GM18909 (cell line): ENCODE measurements around the gene KRT36.

ENCODE experiments used
- ATAC-seq: cut with Tn5 transposase; IDR thresholded peaks from one replicate; pipeline ENCODE4 v1.9.1; 2021; ENCODE audit warnings: mild to moderate bottlenecking; ENCODE audit not compliant: unreplicated experiment, poor library complexity

Gene KRT36

DNA sequence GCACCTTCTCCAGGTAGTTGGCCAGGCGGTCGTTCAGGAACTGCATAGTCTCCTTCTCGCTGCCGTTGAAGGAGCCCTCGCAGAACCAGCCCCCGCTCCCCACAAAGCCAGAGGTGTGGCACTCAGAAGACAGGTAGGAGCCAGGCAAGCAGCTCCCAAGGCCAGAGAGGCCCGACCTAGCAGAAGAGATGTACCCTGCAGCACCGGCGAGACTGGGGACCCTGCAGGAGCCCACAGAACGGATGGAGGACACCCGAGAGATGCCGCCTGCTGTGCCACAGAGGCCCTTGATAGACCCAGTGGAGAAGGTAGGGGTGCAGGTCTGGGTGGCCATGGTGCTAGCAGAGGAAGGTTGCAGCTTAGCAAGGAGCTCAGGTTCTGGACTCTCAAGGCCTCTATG lies at the start of gene KRT36:
KRT36 (minus strand) TSS at position 380 of the 400 bp plus-strand sequence; CDS start at position 334, 46 bp downstream.
- no peak for ATAC-seq

DNA sequence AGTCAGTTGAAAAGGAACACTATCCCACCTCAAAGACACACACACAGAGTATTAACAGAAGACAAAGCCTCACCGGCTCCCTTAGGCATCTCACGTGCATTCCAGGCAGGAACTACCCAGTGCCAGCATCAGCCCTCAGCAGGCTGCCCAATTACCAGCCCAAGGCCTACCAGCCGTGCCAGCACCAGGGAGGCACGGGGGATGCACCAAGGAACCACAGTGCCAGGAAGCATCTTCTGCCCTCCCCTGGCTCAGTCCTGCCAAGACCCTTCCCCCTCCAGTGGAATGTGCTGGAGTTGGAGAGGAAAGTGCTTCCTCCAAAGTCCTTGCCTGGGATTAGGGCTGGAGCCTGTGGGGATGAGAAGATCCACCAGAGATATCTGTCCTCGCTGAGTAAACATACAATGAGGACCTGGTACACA lies 49.4 kb upstream of the KRT36 start:
- ATAC-seq: no peak

DNA sequence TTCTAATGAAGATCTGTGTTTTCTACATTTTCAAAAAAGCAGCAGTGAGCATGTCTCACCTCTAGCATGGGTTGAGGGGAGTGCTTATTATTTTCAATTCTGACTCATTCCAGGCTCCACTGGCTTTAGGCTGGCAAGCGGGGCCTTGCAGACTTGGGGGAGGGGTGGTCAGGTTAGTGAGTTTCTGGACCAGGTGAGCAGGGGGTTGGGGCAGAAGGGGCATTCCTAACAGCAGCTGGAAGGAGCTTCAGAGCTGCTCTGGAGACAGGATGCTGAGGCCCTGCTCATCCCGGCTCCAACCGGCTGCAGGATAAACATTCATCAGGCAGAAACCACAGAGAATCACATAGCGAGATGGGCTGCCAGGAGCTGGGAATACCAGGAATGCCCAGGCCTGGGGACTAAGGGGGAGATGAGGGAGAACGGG lies 48.9 kb upstream of the KRT36 start:
- ATAC-seq: no peak

DNA sequence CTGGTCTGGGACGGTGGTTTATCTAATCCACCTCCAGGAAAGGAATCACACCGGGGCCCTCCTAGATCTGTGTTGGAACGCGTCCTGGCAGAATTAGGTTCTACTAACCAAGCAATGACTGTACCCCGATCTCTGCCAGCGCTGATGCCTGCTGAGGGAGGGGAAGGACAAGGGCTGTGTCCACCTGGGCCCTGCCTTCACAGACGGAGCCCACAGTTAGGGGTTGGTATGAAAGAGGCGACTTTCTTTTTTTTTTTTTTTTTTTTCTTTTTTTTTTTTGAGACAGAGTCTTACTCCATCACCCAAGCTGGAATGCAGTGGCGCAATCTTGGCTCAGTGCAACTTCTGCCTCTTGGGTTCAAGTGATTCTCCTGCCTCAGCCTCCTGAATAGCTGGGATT lies 48.3 kb upstream of the KRT36 start:
- no peak for ATAC-seq

DNA sequence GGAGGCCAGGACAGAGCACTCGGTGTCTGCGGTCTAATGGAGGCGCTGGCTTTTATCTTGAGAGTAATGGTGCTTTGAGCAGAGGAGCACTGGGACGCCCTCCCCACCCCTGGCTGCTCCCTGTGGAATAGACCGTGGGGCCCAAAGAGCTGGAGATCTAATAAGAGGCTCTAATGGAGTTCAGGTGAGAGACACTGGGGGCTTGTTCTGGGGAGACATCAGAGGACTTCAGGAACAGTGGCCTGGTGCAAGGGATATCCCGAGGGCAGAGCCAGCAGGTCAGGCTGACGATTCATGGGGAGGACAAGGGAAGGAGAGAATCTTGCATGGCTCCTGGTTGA lies 47.9 kb upstream of the KRT36 start:
- no peak for ATAC-seq

DNA sequence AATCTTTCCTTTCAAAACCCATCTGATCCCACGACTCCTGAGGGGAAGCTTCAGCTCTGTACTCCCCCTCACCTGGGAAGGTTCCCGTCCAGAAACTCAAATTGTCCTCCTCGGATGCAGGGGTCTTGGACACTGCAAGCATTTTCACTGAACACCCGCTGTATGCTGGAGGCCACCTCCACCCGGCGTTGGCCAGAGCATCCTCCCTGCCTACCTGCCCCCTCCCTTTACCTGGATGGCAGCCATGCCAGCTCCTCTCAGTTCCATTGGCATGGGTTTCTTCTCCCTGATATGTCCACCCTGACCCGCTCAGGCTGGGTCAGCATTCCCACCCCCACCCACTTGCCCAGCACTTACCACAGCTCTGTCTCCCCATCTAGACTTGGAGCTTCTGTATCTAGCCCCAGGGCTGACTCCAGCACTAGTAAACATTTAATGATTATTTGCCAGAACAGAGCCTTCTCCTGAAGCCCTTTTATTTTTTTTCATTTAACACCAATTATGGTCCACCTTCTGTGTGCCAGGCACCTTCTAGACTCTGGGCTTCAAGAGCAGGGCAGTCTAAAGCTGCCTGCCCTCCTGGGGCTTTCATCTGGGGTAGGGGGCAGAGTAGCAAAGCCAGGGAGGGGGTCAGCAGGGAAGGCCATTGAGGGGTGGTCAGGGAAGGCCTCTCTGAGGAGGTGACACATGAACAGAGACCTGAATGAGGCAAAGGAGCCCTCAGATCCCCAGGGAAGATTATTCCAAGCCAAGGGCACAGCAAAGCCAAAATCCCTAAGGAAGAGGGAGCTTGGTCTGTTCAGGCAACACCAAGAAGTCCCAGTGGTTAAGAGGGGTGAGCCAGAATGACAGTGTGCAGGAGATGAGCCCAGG lies 47.3 kb upstream of the KRT36 start:
- ATAC-seq: no peak

DNA sequence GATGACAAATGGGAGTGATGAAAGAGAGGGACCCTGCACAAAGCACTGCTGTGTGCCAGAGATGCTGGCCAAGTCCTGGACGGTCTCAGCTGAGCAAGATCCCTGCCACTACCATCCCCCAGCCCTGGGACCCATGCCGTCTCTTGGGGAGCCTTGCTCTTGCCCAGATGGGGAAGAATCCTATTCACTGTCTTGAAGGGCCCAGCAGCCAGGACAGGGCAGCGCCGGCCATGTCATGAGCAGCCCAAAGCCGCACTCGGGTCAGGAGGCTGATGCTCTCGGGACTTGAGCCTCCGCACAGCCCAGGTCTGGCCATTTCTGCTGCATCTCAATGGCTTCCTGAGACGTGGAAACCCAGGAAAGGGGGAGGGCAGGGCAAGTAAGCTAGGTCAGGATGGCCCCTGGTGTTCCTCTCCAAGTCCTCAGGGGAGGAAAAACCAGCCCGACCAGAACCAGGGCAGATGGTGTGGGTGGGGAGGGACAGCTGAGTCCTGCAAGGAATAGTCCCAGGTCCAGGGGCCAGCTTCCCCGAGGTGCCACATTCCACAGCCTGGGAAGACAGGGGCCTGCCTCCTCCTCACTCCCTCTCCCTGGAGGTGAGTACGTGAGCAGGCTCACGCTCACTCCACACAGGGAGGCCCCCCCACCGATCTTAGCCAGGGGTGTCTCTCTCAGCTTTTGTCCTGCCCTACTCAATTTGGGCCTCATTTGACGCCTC lies 46.2 kb upstream of the KRT36 start:
- ATAC-seq: no peak

DNA sequence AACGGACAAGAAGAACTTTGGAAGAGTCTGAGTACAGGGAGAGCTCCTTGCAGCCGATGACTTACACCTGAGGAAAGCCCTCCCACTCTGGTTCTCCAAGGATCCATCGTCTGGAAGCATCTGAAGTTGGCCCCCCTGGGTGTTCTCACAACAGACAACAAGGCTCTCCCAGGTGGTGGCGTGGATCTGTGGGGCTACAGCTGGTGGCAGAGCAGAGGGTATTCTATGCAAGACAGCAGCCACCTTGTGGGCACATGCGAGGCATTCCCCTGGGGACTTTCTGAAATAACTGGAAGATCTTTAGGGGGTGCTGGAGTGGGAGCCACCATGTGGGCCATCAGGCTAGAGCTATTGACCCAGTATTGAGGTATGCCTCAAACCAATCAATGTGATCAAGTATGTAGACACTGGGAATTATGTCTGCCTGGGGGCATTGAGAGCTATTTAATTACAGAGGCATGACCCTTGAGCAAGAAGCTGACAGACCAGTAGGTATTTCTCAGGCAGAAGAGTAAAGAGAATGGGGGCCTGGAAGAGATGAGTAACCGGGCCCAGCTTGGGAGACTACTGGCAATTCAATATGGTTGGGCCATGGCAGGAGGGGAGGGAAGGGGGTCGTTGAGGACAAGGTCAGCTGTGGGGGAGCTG lies 45.3 kb upstream of the KRT36 start:
- no peak for ATAC-seq

DNA sequence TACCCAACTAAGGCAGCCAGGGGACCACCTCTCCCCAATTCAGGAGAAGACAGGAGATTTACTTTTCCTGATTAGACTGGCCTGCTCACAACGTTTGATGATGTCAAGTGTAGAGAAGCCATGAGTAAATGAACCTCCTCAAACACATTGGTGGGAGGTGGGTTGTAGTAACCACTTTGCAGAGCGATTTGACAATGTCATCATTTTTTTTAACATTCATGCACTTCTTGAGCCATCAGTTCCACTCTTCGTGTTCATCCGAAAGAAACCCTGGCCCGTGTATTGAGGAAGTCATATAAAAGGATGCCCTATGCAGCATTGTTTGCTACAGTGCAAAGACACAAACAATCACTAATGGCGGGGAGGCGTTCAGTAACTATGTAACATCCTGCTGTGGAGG lies 43.9 kb upstream of the KRT36 start:
- no peak for ATAC-seq

DNA sequence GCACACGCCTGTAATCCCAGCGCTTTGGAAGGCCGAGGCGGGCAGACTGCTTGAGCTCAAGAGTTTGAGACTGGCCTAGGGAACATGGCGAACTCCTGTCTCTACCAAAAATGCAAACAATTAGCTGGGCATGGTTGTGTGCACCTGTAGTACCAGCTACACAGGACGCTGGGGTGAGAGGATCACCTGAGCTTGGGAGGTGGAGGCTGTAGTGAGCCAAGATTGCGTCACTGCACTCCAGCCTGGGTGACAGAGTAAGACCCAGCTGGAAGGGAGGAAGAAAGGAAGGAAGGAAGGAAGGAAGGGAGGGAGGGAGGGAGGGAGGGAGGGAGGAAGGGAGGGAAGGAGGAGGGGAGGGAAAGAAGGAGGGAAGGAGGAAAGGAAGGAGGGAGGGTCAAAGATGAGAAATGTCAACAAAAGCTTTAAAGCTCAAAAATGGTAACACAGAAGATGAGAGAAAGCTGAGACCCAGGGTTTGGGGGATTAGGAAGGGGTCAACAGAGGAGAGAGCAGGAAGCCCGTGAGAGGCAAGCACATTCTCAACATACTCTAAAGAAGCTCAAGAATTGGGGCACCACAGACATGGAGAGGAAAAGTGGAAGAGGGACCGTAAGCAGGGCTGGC lies 43.3 kb upstream of the KRT36 start:
- ATAC-seq: no peak

DNA sequence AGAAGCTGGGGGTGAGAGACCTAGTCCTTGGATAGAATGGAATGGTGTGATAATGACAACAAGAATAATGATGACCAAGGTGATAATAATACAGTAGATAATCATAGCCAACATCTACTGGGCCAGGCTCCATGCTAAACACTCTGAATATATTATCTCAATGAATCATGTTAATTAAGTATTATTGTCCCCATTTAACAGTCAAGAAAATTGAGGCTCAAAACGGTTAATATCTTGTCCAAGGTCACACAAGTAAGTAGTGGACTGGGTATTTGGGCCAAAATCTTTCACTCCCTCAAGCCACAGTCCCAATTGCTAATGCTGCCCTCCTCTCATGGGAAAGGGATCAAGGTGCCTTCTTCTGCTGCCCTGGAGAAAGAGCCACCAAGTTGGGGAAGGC lies 42.3 kb upstream of the KRT36 start:
- no peak for ATAC-seq

DNA sequence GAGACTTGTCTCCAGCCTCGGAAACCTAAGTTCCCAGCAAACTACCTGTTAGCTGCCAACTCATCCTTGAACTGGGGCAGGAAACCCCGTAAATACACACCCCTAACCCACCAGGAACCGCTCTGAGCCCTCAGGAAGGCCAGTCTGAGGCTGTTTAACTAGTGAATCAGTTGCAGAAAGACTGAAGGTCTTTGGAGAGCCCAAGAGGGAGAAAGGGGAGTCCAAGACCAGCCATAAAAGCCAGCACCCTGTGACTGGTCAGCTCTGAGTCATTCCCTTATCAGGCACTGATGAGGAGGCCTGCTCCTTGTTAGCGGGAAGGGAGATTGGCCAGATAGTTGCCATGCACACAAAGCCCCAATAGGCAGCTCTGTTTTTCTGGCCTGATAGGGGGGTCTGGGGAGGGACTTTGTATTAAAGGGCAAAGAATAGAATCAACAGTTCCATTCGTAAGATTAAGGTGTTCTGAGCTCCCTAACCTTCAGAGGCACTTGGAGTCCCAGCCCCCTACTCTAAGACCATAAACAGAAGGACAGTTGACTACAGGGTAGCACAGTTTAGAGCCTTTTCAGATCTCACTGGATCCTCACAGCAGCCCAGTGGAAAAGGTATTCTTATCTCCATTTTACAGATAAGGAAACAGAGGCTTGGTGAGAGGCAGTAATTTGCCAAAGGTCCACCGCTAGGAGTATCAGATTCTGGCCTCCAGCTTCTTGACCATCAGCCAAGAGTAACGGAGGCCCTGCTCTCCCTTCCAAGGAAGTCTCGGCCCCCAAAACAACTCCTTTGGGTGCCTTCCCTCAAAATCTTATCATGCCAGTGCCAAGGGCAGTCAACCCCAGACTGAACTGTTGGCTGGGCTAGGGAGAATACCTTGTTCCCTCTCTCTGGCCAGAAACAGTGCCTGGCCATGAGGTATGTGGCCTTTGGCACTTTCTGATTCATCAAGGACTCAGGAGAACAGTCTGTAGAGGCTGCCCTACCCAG lies 40.6 kb upstream of the KRT36 start:
- ATAC-seq: no peak

DNA sequence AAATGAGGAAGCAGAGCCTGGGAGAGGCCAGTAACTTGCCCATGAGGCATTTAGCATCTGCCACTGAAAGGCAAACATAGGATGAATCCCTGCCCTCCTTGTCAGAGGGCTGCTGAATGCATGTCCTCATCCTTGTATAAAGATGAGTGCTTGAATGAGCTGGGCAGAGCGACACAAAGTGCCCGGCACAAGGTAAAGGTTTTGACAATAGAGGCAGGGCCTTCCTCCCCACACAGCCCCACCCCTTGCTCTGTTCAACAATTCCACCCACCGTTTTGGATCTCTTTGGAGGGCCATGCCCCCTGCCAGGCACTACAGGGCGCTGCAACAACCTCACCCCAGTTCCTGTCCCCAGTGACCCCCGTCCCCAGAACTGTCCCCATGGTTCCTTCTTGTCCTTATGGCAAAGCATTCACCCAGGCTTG lies 39.8 kb upstream of the KRT36 start:
- no peak for ATAC-seq

DNA sequence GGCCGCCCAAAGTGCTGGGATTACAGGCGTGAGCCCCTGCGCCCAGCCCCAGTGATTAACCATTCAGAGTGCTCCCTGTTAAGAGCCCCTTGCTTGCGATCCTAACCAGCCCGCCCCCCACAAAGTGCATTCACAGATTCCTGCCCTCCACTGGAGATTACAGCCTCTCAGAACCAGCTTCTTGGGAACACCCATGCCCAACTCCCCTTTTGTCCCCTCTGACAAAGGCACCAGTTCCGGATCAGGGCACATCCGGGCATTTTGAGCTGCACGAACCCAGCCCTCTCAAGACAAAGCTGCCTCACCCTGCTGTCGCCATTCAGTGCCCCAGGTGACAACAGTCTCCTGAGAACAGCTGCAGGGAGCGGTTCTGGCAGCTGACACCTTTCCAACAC lies 39.2 kb upstream of the KRT36 start:
- no peak for ATAC-seq

DNA sequence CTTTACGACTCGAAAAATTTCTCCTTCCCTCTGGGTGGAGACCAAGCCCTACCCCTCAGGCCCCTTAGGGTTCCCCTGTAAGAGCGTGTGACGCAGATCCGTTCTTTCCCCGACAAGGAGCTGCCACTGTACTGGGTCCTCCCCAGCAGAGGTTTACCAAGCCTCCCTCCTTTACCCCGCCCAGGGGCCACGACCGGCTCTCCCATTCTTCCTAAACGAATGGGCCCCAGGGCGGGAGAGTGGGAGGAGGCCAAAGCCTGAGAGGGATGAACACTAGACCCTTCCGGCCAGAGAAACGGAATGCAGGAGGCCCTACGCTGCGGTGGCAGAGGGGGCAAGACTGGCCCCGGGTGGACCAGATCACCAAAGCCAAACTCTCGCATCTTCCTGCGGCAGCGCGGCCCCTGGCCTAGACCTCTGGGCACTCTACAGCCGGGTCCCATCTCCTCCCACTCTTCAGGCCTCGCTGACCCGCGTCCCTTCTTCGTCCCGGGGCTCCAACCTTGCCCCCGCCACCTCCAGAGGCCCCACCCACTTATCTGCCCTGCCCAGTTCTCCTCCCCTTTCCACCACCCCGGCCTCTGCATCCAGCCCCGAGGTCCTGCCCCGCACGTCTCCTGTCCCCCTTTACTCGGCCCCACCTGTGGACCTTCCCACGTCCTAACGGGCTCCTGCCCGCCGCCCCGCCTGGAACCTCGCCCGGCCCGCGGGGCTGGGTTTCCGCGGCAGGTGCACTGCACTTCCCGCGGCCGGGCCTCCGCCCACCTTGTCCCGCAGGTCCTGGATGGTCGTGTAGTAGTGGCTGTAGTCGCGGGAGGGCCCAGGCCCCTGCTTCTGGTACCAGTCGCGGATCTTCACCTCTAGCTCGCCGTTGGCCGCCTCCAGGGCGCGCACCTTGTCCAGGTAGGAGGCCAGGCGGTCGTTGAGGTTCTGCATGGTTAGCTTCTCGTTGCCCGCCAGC lies 37.6 kb upstream of the KRT36 start:
- ATAC-seq: no peak

DNA sequence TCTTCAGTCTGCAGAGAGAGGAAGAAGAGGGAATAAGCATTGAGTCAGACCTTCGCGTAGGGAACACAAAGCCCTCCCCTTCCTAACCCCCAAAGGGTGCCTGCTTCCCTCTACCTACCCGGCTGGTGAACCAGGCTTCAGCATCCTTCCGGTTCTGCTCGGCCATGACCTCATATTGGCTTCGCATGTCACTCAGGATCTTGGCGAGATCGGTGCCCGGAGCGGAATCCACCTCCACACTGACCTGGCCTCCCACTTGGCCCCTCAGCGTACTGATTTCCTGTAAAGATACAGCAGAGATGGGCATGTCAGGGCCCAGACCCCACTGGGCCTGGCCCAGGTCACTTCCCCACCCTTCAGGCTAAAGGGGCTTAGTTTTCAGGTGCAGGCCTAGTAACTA lies 34.6 kb upstream of the KRT36 start:
- no peak for ATAC-seq

DNA sequence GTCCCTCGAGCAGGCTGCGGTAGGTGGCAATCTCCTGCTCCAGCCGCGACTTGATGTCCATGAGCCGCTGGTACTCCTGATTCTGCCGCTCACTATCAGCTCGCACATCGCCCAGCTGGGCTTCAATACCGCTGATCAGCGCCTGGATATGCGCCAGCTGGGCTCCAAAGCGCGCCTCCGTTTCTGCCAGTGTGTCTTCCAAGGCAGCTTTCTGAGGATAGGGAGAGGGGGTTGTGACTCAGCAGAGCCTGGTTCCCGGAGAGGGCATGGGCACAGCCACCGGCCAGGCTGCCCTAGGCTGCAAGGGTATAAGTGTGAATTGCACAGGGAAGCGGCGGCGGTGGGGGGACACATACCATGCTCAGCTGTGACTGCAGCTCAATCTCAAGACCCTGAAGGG lies 34.1 kb upstream of the KRT36 start:
- no peak for ATAC-seq

DNA sequence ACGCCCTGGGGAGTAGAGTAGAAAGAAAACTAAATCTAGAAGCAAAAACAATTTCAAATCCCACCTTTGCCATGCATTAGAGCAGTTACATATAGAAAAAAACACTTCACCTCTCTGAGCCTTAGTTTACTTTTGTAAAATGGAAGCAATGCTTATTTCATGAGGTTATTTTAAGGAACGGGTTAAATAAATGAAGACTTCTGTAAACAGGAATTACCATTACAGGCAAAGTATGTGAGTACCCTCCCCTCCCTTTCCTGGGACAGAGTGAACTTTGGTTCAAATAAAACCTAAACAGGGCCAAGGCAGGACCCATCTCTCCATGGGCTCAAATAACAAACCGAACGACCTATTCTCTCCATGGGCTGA lies 33.5 kb upstream of the KRT36 start:
- ATAC-seq: no peak
